HL-60 (cell line): Measurements from ENCODE around the gene IRAK2.

Experiments
- GABPA ChIP-seq: IDR thresholded peaks from 2 replicates; pipeline ENCODE4 v1.6.1; 2012; ENCODE audit warnings: low read depth
- POLR2AphosphoS5 ChIP-seq: IDR thresholded peaks from 2 replicates; pipeline ENCODE4 v1.6.1; 2012; ENCODE audit warnings: low read depth
- REST ChIP-seq: IDR thresholded peaks from 2 replicates; pipeline ENCODE4 v1.6.1; 2012; ENCODE audit warnings: low read depth; ENCODE audit not compliant: insufficient replicate concordance
- TF ChIP-seq, protein P1 (sequence below): IDR thresholded peaks from one replicate; pipeline ENCODE4 v1.5.1; 2011; ENCODE audit warnings: low read length, control low read depth, inconsistent platforms; ENCODE audit not compliant: insufficient read depth

- no peak for TF ChIP-seq GABPA
- TF ChIP-seq, protein P1, sequence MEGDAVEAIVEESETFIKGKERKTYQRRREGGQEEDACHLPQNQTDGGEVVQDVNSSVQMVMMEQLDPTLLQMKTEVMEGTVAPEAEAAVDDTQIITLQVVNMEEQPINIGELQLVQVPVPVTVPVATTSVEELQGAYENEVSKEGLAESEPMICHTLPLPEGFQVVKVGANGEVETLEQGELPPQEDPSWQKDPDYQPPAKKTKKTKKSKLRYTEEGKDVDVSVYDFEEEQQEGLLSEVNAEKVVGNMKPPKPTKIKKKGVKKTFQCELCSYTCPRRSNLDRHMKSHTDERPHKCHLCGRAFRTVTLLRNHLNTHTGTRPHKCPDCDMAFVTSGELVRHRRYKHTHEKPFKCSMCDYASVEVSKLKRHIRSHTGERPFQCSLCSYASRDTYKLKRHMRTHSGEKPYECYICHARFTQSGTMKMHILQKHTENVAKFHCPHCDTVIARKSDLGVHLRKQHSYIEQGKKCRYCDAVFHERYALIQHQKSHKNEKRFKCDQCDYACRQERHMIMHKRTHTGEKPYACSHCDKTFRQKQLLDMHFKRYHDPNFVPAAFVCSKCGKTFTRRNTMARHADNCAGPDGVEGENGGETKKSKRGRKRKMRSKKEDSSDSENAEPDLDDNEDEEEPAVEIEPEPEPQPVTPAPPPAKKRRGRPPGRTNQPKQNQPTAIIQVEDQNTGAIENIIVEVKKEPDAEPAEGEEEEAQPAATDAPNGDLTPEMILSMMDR = no peak
- TF ChIP-seq REST = no peak
- TF ChIP-seq POLR2AphosphoS5 = no peak
Observed at GRCh38 chr3:10162185-10162584, 2.5 kb upstream of the IRAK2 start.
